ENCODE measurements around the gene SHTN1.

DNA sequence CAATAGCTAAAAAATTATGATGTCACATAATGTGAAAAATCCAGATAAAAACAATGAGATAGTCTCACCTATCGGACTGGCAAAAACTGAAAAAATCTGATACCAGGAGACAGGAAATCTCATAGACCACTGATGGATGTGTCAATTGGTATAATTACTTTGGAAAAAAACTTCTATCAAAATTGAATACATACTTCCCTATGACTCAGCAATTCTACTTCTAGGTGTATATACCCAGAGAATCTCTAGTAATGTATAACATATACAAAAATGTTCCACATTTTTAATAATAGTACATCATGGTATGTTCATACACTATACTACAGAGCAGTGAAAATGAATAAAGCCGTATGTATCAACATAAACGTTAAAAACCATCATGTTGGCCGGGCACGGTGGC is 34.9 kb downstream of the SHTN1 start:
- TF ChIP-seq, protein P1, sequence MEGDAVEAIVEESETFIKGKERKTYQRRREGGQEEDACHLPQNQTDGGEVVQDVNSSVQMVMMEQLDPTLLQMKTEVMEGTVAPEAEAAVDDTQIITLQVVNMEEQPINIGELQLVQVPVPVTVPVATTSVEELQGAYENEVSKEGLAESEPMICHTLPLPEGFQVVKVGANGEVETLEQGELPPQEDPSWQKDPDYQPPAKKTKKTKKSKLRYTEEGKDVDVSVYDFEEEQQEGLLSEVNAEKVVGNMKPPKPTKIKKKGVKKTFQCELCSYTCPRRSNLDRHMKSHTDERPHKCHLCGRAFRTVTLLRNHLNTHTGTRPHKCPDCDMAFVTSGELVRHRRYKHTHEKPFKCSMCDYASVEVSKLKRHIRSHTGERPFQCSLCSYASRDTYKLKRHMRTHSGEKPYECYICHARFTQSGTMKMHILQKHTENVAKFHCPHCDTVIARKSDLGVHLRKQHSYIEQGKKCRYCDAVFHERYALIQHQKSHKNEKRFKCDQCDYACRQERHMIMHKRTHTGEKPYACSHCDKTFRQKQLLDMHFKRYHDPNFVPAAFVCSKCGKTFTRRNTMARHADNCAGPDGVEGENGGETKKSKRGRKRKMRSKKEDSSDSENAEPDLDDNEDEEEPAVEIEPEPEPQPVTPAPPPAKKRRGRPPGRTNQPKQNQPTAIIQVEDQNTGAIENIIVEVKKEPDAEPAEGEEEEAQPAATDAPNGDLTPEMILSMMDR (IDR thresholded peaks at IDR 0.05), result no peak
- TF ChIP-seq POLR2AphosphoS5 (IDR thresholded peaks at IDR 0.05) (no peak), EP300 (IDR thresholded peaks at IDR 0.05; ENCODE audit: low read depth) (no peak)
